ENCODE measurements around the gene RHEB.
"Not testable (repeated sequence)": the region's sequence is repeated elsewhere in the genome, so short reads cannot be mapped to it uniquely, and the experiment has no call there.

The RHEB gene

GRCh38 chr7:151519765-151520418, at the start of gene RHEB:
TSS of gene RHEB (minus strand) at chr7:151519895. CDS start at chr7:151519511, 384 bp downstream.
- DNase-seq, result peak; percentile 99

GRCh38 chr7:151566897-151567320, 47.2 kb upstream of the RHEB start:
- DNase-seq, result peak; percentile 60

- DNase-seq, result peak; percentile 42
Observed at GRCh38 chr7:151565541-151565940, 45.8 kb upstream of the RHEB start.

- DNase-seq, result no peak
Observed at GRCh38 chr7:151560243-151560642, 40.5 kb upstream of the RHEB start.

- DNase-seq, result no peak
Observed at GRCh38 chr7:151559557-151560183, 40.0 kb upstream of the RHEB start.

GRCh38 chr7:151558575-151558974, 38.9 kb upstream of the RHEB start:
- DNase-seq, result peak; percentile 74

GRCh38 chr7:151556592-151556991, 36.9 kb upstream of the RHEB start:
- DNase-seq, result no peak

- DNase-seq, result no peak
Observed at GRCh38 chr7:151553356-151553755, 33.7 kb upstream of the RHEB start.

- DNase-seq, result no peak
Observed at GRCh38 chr7:151552352-151553028, 32.8 kb upstream of the RHEB start.

- DNase-seq, result peak; percentile 17
Observed at GRCh38 chr7:151551820-151552219, 32.1 kb upstream of the RHEB start.

- peak; percentile 49 for DNase-seq
Observed at GRCh38 chr7:151550656-151551286, 31.1 kb upstream of the RHEB start.

GRCh38 chr7:151549644-151550043, 29.9 kb upstream of the RHEB start:
- DNase-seq, result no peak

- DNase-seq, result no peak
Observed at GRCh38 chr7:151549083-151549482, 29.4 kb upstream of the RHEB start.

GRCh38 chr7:151544183-151544582, 24.5 kb upstream of the RHEB start:
- no peak for DNase-seq

- DNase-seq, result no peak
Observed at GRCh38 chr7:151542606-151543130, 23.0 kb upstream of the RHEB start.

GRCh38 chr7:151541709-151542499, 22.2 kb upstream of the RHEB start:
- no peak for DNase-seq

- DNase-seq, result no peak
Observed at GRCh38 chr7:151540146-151540545, 20.5 kb upstream of the RHEB start.

- peak; percentile 26 for DNase-seq
Observed at GRCh38 chr7:151539088-151539671, 19.5 kb upstream of the RHEB start.

- DNase-seq, result no peak
Observed at GRCh38 chr7:151537818-151538561, 18.3 kb upstream of the RHEB start.

GRCh38 chr7:151536178-151536577, 16.5 kb upstream of the RHEB start:
- not testable (repeated sequence) for DNase-seq

GRCh38 chr7:151529842-151530241, 10.1 kb upstream of the RHEB start:
- no peak for DNase-seq

All from EL (cell line).